Stimulated activated CD4-positive, alpha-beta T cell treated with anti-CD3 and anti-CD28 coated beads, Interleukin-2, amount 100 ng/mL, for 48 hours (primary cell): Measurements from ENCODE around the gene SNRPD3.
A peak's percentile ranks its signal among the peaks of the same experiment; 100 is the strongest.
"Not testable (repeated sequence)": the region's sequence is repeated elsewhere in the genome, so short reads cannot be mapped to it uniquely, and the experiment has no call there.

Experiments
- DNase-seq, 2 donors: peaks; one replicate each; pipeline ENCODE4 v3.0.0-alpha.2; 2020

Gene SNRPD3

DNA sequence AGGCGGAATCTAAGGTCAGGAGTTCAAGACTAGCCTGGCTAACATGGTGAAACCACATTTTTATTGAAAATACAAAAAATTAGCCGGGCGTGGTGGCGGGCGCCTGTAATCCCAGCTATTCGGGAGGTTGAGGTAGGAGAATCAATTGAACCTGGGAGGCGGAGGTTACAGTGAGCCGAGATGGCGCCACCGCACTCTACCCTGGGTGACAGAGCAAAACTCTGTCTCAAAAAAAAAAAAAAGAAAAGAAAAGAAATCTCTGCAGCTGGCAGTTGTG, 37.7 kb downstream of the SNRPD3 start:
- DNase-seq: not testable (repeated sequence)

GRCh38 chr22:24593836-24594568, 38.2 kb downstream of the SNRPD3 start:
- DNase-seq: no peak

GRCh38 chr22:24594569-24595120, 38.8 kb downstream of the SNRPD3 start:
- no peak for DNase-seq

DNA sequence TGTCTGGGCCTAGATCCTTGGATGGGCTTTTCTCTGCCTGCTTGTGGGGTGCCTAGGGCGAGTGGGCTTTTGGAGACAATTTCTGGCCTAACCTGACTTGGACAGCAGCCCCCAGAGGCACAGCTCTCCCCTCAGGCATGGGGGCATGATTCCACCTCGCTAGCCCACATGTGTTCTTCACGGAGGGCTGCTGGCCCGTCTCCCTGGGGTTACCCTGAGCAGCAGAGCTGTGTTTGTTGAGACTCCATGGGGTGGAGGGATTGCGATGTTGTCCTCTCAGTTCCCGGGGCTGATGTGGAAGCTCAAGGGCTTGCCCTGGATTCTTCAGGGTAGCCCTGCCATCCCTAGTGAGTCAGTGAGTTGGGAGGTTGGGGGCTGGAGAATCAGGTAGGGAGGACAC, 39.4 kb downstream of the SNRPD3 start:
- DNase-seq: no peak

GRCh38 chr22:24595863-24596262, 40.1 kb downstream of the SNRPD3 start:
- DNase-seq: no peak

DNA sequence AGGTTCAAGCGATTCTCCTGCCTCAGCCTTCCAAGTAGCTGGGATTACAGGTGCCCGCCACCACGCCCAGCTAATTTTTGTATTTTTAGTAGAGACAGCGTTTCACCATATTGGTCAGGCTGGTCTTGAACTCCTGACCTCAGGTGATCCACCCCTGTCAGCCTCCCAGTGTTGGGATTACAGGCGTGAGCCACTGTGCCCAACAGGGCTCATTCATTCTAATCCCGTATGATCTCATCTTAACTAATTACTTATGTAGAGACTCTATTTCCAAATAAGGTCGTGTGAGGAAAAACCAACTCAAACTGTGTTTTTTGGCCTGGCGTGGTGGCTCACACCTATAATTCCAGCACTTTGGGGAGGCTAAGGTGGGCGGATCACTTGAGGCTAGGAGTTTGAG, 41.3 kb downstream of the SNRPD3 start:
- DNase-seq: not testable (repeated sequence)

DNA sequence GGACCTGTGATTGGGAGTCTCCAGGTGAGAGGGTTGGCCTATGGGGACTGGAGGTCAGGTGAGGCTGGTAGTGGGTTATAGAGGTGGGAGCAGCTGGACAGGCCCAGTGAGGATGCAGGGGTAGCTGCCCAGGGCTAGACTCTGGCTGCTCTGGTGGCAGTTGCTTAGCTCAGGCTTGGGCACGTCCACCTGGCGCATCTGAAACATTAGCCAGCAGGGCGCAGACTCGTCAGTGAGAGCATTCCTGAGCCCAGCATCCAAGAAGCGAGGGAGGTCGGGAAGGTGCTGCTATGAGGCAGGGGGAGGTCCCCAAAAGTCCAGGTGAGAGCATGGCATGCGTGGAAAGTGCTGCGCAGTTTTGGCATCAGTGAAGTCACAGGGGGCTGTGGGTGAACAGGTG, 43.7 kb downstream of the SNRPD3 start:
- no peak for DNase-seq

GRCh38 chr22:24599958-24600715, 44.3 kb downstream of the SNRPD3 start:
- not testable (repeated sequence) for DNase-seq

DNA sequence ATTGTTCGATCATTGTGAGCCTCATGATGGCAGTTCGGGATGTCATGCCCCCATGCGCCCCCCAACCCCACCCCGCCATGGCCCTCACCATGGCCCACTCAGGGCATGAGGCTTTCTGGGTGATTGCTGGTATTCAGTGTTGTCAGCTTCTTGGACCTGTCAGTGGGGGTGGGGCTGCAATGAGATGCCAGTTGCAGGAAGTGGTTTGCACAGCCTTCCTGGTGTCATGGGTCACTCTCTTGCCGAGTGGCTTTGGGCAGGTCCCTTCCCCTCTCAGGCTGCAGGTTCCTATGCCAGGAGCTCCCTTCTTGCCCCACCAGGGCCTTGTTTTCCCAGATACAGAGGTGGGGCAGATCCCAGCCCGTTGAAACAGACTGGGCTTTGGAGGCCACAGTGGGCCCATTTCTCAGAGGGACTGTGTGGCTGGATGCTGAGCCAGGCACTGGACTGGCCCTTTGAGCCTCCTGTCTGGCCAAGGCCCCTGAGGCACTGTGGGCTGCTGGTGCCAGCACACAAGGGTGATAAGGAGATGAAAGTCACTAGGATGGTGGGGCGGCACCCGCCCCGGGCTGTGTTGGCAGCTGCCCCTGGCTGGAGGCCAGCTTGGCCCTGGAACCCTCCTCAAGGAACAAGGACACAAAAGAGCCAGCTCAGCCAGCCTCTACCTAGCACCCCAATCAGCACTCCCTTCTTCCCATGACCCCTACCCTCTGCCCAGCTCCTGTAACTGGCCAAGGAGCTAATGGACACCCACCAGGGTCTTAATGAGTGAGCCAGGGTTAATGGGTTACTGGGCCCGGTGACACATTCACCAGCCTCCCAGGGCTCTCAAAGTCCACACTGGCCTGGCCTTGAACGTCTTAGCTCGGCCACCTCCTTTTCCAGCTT, 45.7 kb downstream of the SNRPD3 start:
- no peak for DNase-seq

- not testable (repeated sequence) for DNase-seq
These were observed 46.4 kb downstream of the SNRPD3 start for GRCh38 chr22:24602105-24602749.

GRCh38 chr22:24602847-24603769, 47.3 kb downstream of the SNRPD3 start, which contains the start of gene GGT1:
Gene GGT1 (plus strand): TSS chr22:24603193. CDS start chr22:24611082, 7,889 bp downstream.
- not testable (repeated sequence) for DNase-seq

- DNase-seq: not testable (repeated sequence)
These were observed 48.2 kb downstream of the SNRPD3 start for GRCh38 chr22:24603770-24604629.

- not testable (repeated sequence) for DNase-seq
These were observed 50.5 kb downstream of the SNRPD3 start for GRCh38 chr22:24606340-24606739.

DNA sequence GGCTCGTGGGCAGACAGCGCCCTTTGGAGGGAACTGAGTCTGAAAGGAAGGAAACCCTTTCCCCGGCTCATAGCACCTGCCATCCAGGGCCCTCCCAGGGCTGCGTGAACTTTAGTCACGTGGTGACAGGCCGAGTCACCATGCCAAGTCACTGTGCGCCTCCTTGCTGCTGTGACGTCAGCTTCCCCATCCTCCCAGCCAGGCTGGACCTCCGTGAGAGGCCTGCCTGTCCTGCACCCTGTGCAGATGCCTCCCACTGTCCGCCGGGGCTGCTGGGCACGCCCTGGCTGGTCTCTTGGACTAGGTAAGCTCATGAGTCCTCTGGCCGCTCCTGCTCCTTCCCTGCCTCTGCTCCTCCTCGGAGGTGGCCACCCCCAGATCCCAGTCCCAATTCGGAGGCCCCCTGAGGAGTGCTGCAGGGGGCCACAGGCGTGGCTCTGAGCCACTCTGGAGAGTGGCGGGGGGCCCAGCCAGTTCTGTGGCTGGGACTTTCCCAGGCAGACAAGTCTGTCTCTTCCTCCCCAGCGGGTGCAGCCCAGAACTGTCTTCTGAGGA, 51.7 kb downstream of the SNRPD3 start:
- DNase-seq: peak; percentile 51 to 55

GRCh38 chr22:24608327-24608726, 52.5 kb downstream of the SNRPD3 start:
- not testable (repeated sequence) for DNase-seq

- not testable (repeated sequence) for DNase-seq
These were observed 54.1 kb downstream of the SNRPD3 start for GRCh38 chr22:24609888-24610287.

- DNase-seq: not testable (repeated sequence)
These were observed 59.0 kb downstream of the SNRPD3 start for GRCh38 chr22:24614794-24615193.

- not testable (repeated sequence) for DNase-seq
These were observed 65.4 kb downstream of the SNRPD3 start for GRCh38 chr22:24621244-24621643.

GRCh38 chr22:24622596-24622995, 66.8 kb downstream of the SNRPD3 start:
- DNase-seq: not testable (repeated sequence)
